Ishikawa (cell line): Measurements from ENCODE around the gene DHRS12.

Source experiments
- CEBPB ChIP-seq: IDR thresholded peaks from 2 replicates; pipeline ENCODE4 v1.6.1; 2012
- CREB1 ChIP-seq: IDR thresholded peaks from 2 replicates; pipeline ENCODE4 v1.6.1; 2012; ENCODE audit warnings: low read depth
- EGR1 ChIP-seq: IDR thresholded peaks from 2 replicates; pipeline ENCODE4 v1.6.1; 2012
- EP300 ChIP-seq: IDR thresholded peaks from 2 replicates; pipeline ENCODE4 v1.6.1; 2012; ENCODE audit warnings: borderline replicate concordance
- FOXM1 ChIP-seq: IDR thresholded peaks from 2 replicates; pipeline ENCODE4 v1.6.1; 2012; ENCODE audit warnings: low read depth, borderline replicate concordance
- MAX ChIP-seq: IDR thresholded peaks from 2 replicates; pipeline ENCODE4 v1.6.1; 2012
- NFIC ChIP-seq: IDR thresholded peaks from 2 replicates; pipeline ENCODE4 v1.6.1; 2012
- RAD21 ChIP-seq: IDR thresholded peaks from 2 replicates; pipeline ENCODE4 v1.6.1; 2012; ENCODE audit warnings: low read depth
- REST ChIP-seq: IDR thresholded peaks from 2 replicates; pipeline ENCODE4 v1.6.1; 2012; ENCODE audit warnings: low read depth, mild to moderate bottlenecking
- TAF1 ChIP-seq: IDR thresholded peaks from 2 replicates; pipeline ENCODE4 v1.6.1; 2012; ENCODE audit warnings: low read depth, mild to moderate bottlenecking
- TCF12 ChIP-seq: IDR thresholded peaks from 2 replicates; pipeline ENCODE4 v1.6.1; 2012; ENCODE audit warnings: low read depth
- TEAD4 ChIP-seq: IDR thresholded peaks from 2 replicates; pipeline ENCODE4 v1.6.1; 2012
- USF1 ChIP-seq: IDR thresholded peaks from 2 replicates; pipeline ENCODE4 v1.6.1; 2012
- YY1 ChIP-seq: IDR thresholded peaks from 2 replicates; pipeline ENCODE4 v1.6.1; 2012; ENCODE audit warnings: low read depth
- ZBTB7A ChIP-seq: IDR thresholded peaks from 2 replicates; pipeline ENCODE4 v1.6.1; 2012; ENCODE audit warnings: low read depth

The DHRS12 gene

GRCh38 chr13:51832471-51833152 is 28.6 kb upstream of the DHRS12 start:
- TF ChIP-seq YY1 (no peak), REST (no peak), RAD21 (peak; percentile 52)

GRCh38 chr13:51831519-51831918 is 27.6 kb upstream of the DHRS12 start:
- TF ChIP-seq NFIC = no peak
- no peak for TF ChIP-seq TCF12
- TF ChIP-seq ZBTB7A = no peak
- no peak for TF ChIP-seq TEAD4
- TF ChIP-seq CREB1 = no peak
- no peak for TF ChIP-seq REST
- no peak for TF ChIP-seq USF1

- TF ChIP-seq ZBTB7A (no peak), CREB1 (no peak), USF1 (no peak), RAD21 (no peak)
Measured at GRCh38 chr13:51829568-51829899, 25.6 kb upstream of the DHRS12 start.

GRCh38 chr13:51828730-51829567 is 25.0 kb upstream of the DHRS12 start:
- TF ChIP-seq RAD21 (no peak), TAF1 (no peak), FOXM1 (no peak)

GRCh38 chr13:51827254-51827653 is 23.3 kb upstream of the DHRS12 start:
- TF ChIP-seq FOXM1 (no peak), ZBTB7A (no peak), TAF1 (no peak), CEBPB (no peak), EGR1 (no peak), EP300 (no peak), CREB1 (no peak), MAX (no peak), YY1 (no peak), USF1 (no peak), TCF12 (no peak), REST (no peak), NFIC (no peak), TEAD4 (no peak), RAD21 (no peak)
